GM18519 (cell line): ENCODE results near the gene ANKRD11.
"Not testable (repeated sequence)": the region's sequence is repeated elsewhere in the genome, so short reads cannot be mapped to it uniquely, and the experiment has no call there.

Experiments used
- ATAC-seq: cut with Tn5 transposase; IDR thresholded peaks from one replicate; pipeline ENCODE4 v1.9.1; 2021; ENCODE audit warnings: mild to moderate bottlenecking, moderate library complexity; ENCODE audit not compliant: unreplicated experiment, low FRiP score

Gene ANKRD11

GRCh38 chr16:89371386-89371785 lies 119.0 kb downstream of the ANKRD11 start:
- no peak for ATAC-seq

GRCh38 chr16:89370601-89371000 lies 119.8 kb downstream of the ANKRD11 start:
- ATAC-seq: no peak

GRCh38 chr16:89370081-89370511 lies 120.3 kb downstream of the ANKRD11 start:
- no peak for ATAC-seq

GRCh38 chr16:89369266-89369895 lies 121.0 kb downstream of the ANKRD11 start:
- no peak for ATAC-seq

GRCh38 chr16:89368604-89369249 lies 121.6 kb downstream of the ANKRD11 start:
- no peak for ATAC-seq

- no peak for ATAC-seq
These were observed 122.8 kb downstream of the ANKRD11 start for GRCh38 chr16:89367538-89367915.

- ATAC-seq: no peak
These were observed 123.5 kb downstream of the ANKRD11 start for GRCh38 chr16:89366561-89367537.

- no peak for ATAC-seq
These were observed 124.4 kb downstream of the ANKRD11 start for GRCh38 chr16:89365996-89366395.

GRCh38 chr16:89365044-89365467 lies 125.3 kb downstream of the ANKRD11 start:
- ATAC-seq: no peak

- ATAC-seq: no peak
These were observed 125.8 kb downstream of the ANKRD11 start for GRCh38 chr16:89364606-89365005.

GRCh38 chr16:89363621-89364393 lies 126.6 kb downstream of the ANKRD11 start:
- ATAC-seq: no peak

- ATAC-seq: not testable (repeated sequence)
These were observed 127.7 kb downstream of the ANKRD11 start for GRCh38 chr16:89362540-89363223.

GRCh38 chr16:89361751-89362539 lies 128.4 kb downstream of the ANKRD11 start:
- ATAC-seq: peak; percentile 48

- no peak for ATAC-seq
These were observed 129.5 kb downstream of the ANKRD11 start for GRCh38 chr16:89360760-89361435.

GRCh38 chr16:89359264-89360147 lies 130.9 kb downstream of the ANKRD11 start:
- ATAC-seq: no peak

GRCh38 chr16:89358030-89359005 lies 132.0 kb downstream of the ANKRD11 start:
- ATAC-seq: no peak
